Activated T-helper 1 cell treated with anti-CD3 and anti-CD28 coated beads, Interleukin-12 subunit alpha, Interleukin-12 subunit beta, Interleukin-2, Interleukin-4 antibody, amounts not matched to agents 30 ng/mL and 10 ng/mL and 1 ng/mL, durations not matched to agents 14 hours and 24 hours and 36 hours (primary cell): ENCODE measurements around the gene SERPINE2. TPM values are rescaled to one million over a fixed set of nuclear protein-coding genes. Genes with fewer than 3 reads are reported as not detected.
A peak's percentile ranks its signal among the peaks of the same experiment; 100 is the strongest.

Experiments used
- DNase-seq: peaks from one replicate; pipeline ENCODE4 v3.0.0; 2021; ENCODE audit warnings: low spot score
- H3K27ac Mint-ChIP-seq: one replicate; pipeline ENCODE4 v1.8.0; 2021; ENCODE audit warnings: mild to moderate bottlenecking, mixed read lengths
- H3K27me3 Mint-ChIP-seq: one replicate; pipeline ENCODE4 v1.8.0; 2022; ENCODE audit warnings: mild to moderate bottlenecking, moderate library complexity, mixed read lengths; ENCODE audit not compliant: insufficient read depth
- H3K36me3 Mint-ChIP-seq: one replicate; pipeline ENCODE4 v1.8.0; 2021; ENCODE audit warnings: low read depth, mixed read lengths
- H3K4me1 Mint-ChIP-seq: one replicate; pipeline ENCODE4 v1.8.0; 2021; ENCODE audit warnings: low read depth, mixed read lengths
- H3K4me3 Mint-ChIP-seq: one replicate; pipeline ENCODE4 v1.8.0; 2021; ENCODE audit warnings: mild to moderate bottlenecking, moderate library complexity, mixed read lengths
- H3K9me3 Mint-ChIP-seq: one replicate; pipeline ENCODE4 v1.8.0; 2021; ENCODE audit warnings: mixed read lengths
- intact Hi-C: fragments of 100-400 bp; cut with micrococcal nuclease; formaldehyde crosslinking; loops from one replicate; pipeline ENCODE4 v1.15.1; 2024
- total RNA-seq: library from RNA; stranded (reverse); gene quantifications from 2 replicates; pipeline ENCODE4 v1.2.3, GENCODE V29; 2022

Gene SERPINE2
- total RNA-seq, 1 donor from 2014 or later, result 28.8 TPM

DNA sequence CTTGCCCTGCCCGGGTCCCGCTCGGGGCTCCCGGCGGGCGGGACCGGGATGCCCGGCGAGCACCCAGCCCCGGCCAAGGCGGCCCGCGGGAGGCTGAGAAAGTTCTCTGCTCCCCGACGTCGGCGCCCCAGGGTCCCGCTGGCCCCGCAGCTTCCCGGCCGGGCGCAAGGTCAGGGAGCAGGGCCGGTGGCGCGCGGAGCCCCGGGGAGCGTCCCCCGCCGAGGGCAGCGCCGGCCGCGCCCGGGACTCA lies 331 bp downstream of the SERPINE2 start:
- intact Hi-C loops, result loop anchor here (1.0 to 5.0 kb wide), 7 partner anchors 12 to 547 kb away; partner anchors contain the start of genes AP1S3, CUL3 and MRPL44
- Mint-ChIP-seq H3K4me1 (peaks cover 31% of the 10 kb centered on the region), H3K36me3 (peaks cover 8% of the 10 kb centered on the region), H3K27me3 (peaks cover 34% of the 10 kb centered on the region), H3K27ac (no peak overlapping the region), H3K4me3 (no peak overlapping the region), H3K9me3 (no peaks in the 10 kb centered on the region)
- no peak for DNase-seq

DNA sequence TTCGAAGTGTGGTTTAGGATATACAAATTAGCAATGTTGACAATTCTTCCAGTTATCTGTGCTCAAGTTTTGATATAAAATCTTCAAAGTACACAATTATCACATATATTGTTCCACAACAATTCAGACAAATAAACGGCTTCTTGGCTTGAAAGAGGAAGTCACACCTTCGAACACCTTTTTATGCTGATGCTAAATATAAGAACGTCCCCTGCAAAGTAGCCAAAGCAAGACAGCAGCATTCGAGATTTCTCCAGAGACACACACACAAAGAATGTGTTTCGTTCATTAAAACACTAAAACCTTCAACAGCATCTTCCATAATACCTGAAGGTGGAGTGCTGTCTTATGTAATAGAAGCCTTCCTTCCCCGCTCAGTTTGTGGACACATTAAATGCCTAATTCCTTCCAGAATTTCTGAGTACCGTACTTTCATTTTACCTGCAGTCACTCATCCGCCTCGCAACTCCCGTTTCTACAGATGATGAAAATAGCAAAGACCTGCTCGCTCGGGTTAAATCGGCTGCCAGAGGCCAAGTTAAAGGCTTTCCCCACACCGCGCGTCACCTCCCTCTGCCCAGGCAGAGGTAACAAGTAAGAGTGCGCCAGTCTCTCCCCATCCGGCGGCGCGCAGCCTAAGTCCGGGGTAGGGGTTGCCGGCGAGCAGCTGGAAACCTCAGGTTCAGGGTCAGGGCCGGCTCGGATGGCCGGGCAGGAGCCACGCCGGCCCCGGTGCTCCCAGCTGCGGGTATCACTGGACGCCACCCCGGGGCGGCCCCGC lies 847 bp downstream of the SERPINE2 start:
- intact Hi-C loops, result loop anchor here (1.0 to 5.0 kb wide), 4 partner anchors 12 to 244 kb away; partner anchors contain the start of gene MRPL44
- H3K4me1 Mint-ChIP-seq, result peaks cover 36% of the 10 kb centered on the region
- peaks cover 8% of the 10 kb centered on the region for H3K36me3 Mint-ChIP-seq
- peak; percentile 45 for DNase-seq
- H3K27ac Mint-ChIP-seq, result peak overlapping the region; percentile 82
- no peaks in the 10 kb centered on the region for H3K9me3 Mint-ChIP-seq
- peaks cover 29% of the 10 kb centered on the region for H3K27me3 Mint-ChIP-seq
- H3K4me3 Mint-ChIP-seq, result peak overlapping the region; percentile 97

DNA sequence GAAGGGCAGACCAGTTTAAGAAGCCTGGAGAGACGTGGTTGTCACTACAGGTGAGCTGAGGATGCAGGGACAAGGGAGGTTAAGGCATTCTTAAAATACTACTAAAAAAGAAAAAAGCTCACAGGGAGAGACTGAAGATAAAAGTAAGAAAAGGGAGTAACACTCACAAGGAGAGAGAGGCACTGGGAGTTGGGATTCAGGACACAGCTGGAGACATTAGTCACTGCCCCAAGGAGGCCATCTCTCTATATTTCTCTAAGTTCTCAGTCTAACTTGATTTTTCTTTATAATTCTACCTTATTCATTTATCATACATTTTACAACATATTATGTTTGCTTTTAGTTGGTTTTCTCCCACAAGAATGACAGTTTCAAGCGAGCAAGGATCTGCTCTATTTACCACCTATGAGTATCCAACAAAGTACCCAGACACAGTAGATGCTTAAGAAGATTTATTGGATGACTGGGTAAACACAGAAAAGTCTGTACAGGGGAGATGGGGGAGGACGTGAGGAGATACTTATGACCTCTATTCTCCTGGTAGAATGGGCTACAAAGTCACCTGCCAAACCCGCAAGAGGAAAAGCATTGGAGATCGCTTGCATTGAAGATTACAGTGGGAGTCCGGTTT lies 2.2 kb downstream of the SERPINE2 start:
- Mint-ChIP-seq H3K36me3 (peaks cover 10% of the 10 kb centered on the region), H3K4me3 (peak overlapping the region; percentile 97), H3K27ac (no peak overlapping the region), H3K9me3 (peaks cover 2% of the 10 kb centered on the region), H3K27me3 (peaks cover 15% of the 10 kb centered on the region), H3K4me1 (peaks cover 50% of the 10 kb centered on the region)
- intact Hi-C loops, result loop anchor here (5.0 kb wide), 1 partner anchor 245 kb away; no protein-coding TSS in a partner anchor
- no peak for DNase-seq

DNA sequence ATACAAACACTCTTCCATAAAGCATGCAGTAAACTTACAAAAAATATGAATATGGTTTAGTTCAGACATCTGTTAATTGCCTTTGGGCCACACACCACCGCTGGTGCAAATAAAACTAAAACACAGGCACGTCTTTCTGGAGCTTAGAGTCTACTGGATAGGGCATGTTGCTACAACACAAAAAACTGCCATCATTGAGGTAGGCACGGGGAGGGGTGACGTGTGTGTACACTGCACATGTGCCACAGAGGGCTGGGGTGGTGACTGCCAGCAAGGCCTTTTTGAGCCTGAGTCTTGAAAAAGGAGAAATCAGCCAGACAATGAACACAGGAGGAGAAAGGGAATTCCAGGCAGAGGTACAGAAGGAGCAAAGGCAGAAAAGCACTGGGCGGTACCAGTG lies 5.1 kb downstream of the SERPINE2 start:
- no peaks in the 10 kb centered on the region for H3K27me3 Mint-ChIP-seq
- intact Hi-C loops, result no loop called here
- H3K27ac Mint-ChIP-seq, result no peak overlapping the region
- no peak overlapping the region for H3K4me3 Mint-ChIP-seq
- peaks cover 67% of the 10 kb centered on the region for H3K4me1 Mint-ChIP-seq
- peaks cover 14% of the 10 kb centered on the region for H3K36me3 Mint-ChIP-seq
- no peak for DNase-seq
- H3K9me3 Mint-ChIP-seq, result peaks cover 4% of the 10 kb centered on the region

DNA sequence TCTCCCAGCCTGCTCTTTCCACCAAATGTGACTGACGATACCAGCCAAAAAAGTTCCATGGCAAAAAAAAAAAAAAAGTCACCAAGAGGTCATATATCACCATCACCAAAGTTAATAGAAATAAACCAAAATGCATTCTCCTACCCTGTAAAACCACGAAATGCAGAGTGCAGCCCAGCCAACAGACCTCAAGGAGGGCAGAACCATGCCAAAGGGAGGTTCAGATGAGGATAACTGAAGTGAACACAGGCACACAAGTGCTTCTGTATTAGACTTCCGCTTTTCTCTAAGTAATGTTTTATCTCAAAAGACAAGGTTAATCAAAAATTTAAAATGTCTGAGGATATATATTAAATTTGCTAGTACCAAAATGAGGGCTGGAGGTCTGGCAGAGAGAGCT lies 5.5 kb downstream of the SERPINE2 start:
- no peak overlapping the region for H3K4me3 Mint-ChIP-seq
- H3K36me3 Mint-ChIP-seq, result peaks cover 14% of the 10 kb centered on the region
- H3K27me3 Mint-ChIP-seq, result no peaks in the 10 kb centered on the region
- peaks cover 4% of the 10 kb centered on the region for H3K9me3 Mint-ChIP-seq
- no peak overlapping the region for H3K27ac Mint-ChIP-seq
- no peak for DNase-seq
- intact Hi-C loops, result no loop called here
- peaks cover 71% of the 10 kb centered on the region for H3K4me1 Mint-ChIP-seq

DNA sequence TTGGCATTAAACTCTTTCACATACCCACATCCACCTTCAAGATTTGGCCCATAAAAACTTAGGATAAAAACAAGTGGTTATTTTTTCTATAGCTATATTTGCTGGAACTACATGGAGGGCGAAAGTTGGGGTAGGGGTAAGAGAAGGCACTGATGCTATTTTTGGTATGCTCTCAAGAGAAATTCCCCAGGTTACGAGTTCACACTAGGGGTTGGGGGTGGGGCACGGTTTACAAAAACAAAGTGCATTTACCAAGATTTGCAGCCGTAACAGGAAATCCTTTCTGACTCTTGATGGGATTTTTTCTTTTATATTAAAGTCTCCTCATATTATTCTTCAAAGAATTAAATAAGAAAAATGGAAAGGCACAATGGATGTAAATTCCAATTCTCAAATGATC lies 6.8 kb downstream of the SERPINE2 start:
- no peak overlapping the region for H3K27ac Mint-ChIP-seq
- H3K36me3 Mint-ChIP-seq, result peaks cover 18% of the 10 kb centered on the region
- H3K4me1 Mint-ChIP-seq, result peaks cover 73% of the 10 kb centered on the region
- intact Hi-C loops, result no loop called here
- H3K27me3 Mint-ChIP-seq, result no peaks in the 10 kb centered on the region
- H3K9me3 Mint-ChIP-seq, result peaks cover 9% of the 10 kb centered on the region
- peak overlapping the region; percentile 64 for H3K4me3 Mint-ChIP-seq
- peak; percentile 9 for DNase-seq

DNA sequence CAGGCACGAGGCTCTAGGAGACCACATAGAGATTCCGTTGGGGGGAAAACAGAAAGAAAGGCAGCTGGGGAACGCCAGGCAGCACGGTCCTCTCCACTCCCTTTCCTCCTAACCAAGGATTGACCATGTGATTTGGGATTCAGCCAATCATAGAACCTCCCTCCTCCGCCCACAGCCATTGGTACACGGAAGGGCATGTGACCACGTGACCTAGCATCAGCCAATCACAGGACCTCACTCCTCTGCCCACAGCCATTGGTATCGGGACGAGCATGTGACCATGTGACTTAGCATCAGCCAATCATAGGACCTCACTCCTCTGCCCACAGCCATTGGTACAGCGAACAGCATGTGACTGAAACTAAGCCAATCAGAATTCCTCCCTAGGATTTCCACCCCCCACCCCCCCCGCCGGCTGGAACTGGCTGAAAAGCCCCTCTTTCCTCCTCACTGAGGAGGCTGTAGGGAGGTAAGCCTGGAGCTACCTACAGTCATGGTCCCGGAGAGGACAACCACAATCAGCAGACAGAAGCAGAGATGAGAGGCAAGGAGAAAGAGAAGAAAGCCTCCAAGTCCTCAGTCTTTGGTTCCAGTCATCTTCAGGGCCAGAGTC lies 7.6 kb downstream of the SERPINE2 start:
- H3K9me3 Mint-ChIP-seq, result peaks cover 12% of the 10 kb centered on the region
- DNase-seq, result no peak
- peaks cover 73% of the 10 kb centered on the region for H3K4me1 Mint-ChIP-seq
- H3K27me3 Mint-ChIP-seq, result no peaks in the 10 kb centered on the region
- no peak overlapping the region for H3K4me3 Mint-ChIP-seq
- intact Hi-C loops, result no loop called here
- no peak overlapping the region for H3K27ac Mint-ChIP-seq
- H3K36me3 Mint-ChIP-seq, result peaks cover 19% of the 10 kb centered on the region

DNA sequence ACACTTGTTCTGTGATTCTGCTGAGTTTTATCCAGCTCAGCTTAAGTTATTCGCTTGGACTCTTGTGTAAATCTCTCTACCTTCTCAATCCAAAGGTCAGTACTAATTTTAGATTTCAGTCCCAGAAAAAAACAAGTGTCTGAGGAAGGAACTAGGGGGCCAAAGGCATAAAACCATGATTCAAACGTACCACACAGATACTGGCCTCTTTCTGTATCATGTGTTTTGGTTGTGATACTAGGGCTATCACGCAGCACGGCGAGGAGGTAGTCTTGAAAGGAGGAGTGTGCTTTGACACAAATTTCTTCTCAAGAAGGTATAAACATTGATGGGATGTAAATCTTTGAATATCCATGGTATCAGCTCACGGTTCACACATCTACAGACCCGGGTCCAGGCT lies 8.3 kb downstream of the SERPINE2 start:
- DNase-seq, result no peak
- intact Hi-C loops, result no loop called here
- peaks cover 73% of the 10 kb centered on the region for H3K4me1 Mint-ChIP-seq
- no peak overlapping the region for H3K4me3 Mint-ChIP-seq
- H3K9me3 Mint-ChIP-seq, result peaks cover 18% of the 10 kb centered on the region
- H3K27ac Mint-ChIP-seq, result no peak overlapping the region
- no peaks in the 10 kb centered on the region for H3K27me3 Mint-ChIP-seq
- peaks cover 24% of the 10 kb centered on the region for H3K36me3 Mint-ChIP-seq

DNA sequence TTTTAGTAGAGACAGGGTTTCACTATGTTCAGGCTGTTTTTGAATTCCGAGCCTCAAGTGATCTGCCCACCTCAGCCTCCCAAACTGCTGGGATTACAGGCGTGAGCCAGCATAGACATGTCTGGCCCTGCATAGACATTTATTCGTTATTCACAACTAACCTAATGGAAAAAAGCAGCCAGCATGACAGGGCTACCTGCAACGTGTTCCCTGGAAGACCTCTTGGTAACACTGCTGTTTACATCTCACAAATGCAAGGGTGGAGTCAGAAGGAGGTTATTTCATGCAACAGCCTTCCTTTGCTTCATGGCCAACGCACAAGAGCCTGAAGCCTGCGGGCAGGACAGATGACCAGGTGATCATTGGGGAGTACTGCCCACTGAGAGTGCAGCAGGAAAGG lies 9.2 kb downstream of the SERPINE2 start:
- H3K27ac Mint-ChIP-seq, result no peak overlapping the region
- H3K4me3 Mint-ChIP-seq, result no peak overlapping the region
- DNase-seq, result no peak
- H3K4me1 Mint-ChIP-seq, result peaks cover 81% of the 10 kb centered on the region
- no peaks in the 10 kb centered on the region for H3K27me3 Mint-ChIP-seq
- H3K9me3 Mint-ChIP-seq, result peaks cover 25% of the 10 kb centered on the region
- peaks cover 31% of the 10 kb centered on the region for H3K36me3 Mint-ChIP-seq
- intact Hi-C loops, result loop anchor here (5.0 to 10.0 kb wide), 3 partner anchors 912 to 1605 kb away; partner anchors contain the start of genes DOCK10 and SGPP2

DNA sequence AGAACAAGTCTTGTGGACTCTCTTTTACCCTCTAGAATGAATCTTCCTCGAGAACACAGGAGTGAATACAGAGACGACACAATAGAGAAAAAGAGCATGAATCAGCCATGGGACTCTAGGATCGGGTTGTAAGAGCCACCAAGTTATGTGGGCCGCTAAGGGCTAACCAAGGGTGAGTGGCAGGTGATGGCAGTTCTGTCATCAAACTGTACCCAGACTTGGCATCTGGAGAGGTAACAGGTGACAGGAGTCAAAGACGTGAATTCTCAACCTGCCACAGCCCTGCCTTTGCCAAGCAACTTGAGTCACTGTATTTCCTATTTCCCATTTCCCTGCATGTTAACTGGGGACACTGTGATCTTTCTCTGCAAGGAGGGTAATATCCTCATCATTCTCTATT lies 11.2 kb downstream of the SERPINE2 start:
- Mint-ChIP-seq H3K36me3 (peaks cover 26% of the 10 kb centered on the region), H3K4me1 (peaks cover 85% of the 10 kb centered on the region), H3K4me3 (no peak overlapping the region), H3K9me3 (peaks cover 25% of the 10 kb centered on the region), H3K27me3 (no peaks in the 10 kb centered on the region), H3K27ac (peak overlapping the region; percentile 87)
- no peak for DNase-seq
- intact Hi-C loops, result loop anchor here (2.0 to 10.0 kb wide), 5 partner anchors 17 to 1603 kb away; partner anchors contain the start of genes DOCK10 and SGPP2

DNA sequence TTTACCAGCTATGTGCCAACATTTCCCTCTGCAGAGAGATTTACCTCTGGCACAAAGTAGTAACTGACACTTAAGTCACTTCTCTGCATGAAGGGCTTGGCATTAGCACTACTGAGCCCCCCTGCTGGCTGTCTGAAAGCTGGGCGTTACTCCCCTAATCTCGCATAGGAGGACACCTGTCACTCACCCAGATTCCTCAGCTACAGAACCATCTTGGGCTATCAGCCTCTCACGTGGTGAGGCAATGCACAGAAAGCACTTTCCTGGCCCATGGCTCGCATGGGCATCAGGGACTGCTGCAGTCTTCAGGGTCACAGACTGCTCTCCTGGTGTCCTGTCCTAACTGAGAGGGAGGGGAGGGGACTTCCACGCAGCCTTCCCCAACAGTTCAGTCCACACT lies 12.0 kb downstream of the SERPINE2 start:
- Mint-ChIP-seq H3K4me3 (no peak overlapping the region), H3K27ac (peak overlapping the region; percentile 87), H3K36me3 (peaks cover 26% of the 10 kb centered on the region), H3K9me3 (peaks cover 25% of the 10 kb centered on the region), H3K27me3 (no peaks in the 10 kb centered on the region), H3K4me1 (peaks cover 83% of the 10 kb centered on the region)
- DNase-seq, result no peak
- intact Hi-C loops, result loop anchor here (2.0 to 10.0 kb wide), 5 partner anchors 16 to 1602 kb away; partner anchors contain the start of genes DOCK10 and SGPP2

DNA sequence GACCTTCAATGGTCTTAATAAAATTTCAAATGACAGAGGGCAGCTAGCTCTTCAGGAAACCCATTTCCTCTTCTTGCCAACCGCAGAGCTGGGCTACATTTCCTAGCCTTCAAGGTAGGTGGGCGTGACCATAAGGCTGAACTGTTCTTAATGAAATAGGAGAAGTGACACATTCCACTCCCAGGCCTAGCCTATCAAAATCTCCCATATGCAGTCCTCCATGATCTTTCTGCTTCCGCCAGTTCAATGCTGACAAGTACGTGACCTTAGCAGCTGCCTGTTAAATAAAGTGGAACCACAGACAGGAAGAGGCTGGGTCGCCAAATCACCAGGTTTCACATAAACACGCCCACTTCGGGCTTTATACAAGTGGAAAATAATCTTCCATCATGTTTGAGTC lies 13.2 kb downstream of the SERPINE2 start:
- H3K27me3 Mint-ChIP-seq, result no peaks in the 10 kb centered on the region
- peak overlapping the region; percentile 87 for H3K27ac Mint-ChIP-seq
- DNase-seq, result peak; percentile 65
- intact Hi-C loops, result loop anchor here (1.0 to 10.0 kb wide), 8 partner anchors 12 to 1601 kb away; partner anchors contain the start of genes DOCK10, MRPL44 and SGPP2
- H3K4me1 Mint-ChIP-seq, result peaks cover 77% of the 10 kb centered on the region
- peak overlapping the region; percentile 51 for H3K4me3 Mint-ChIP-seq
- H3K36me3 Mint-ChIP-seq, result peaks cover 28% of the 10 kb centered on the region
- peaks cover 23% of the 10 kb centered on the region for H3K9me3 Mint-ChIP-seq

DNA sequence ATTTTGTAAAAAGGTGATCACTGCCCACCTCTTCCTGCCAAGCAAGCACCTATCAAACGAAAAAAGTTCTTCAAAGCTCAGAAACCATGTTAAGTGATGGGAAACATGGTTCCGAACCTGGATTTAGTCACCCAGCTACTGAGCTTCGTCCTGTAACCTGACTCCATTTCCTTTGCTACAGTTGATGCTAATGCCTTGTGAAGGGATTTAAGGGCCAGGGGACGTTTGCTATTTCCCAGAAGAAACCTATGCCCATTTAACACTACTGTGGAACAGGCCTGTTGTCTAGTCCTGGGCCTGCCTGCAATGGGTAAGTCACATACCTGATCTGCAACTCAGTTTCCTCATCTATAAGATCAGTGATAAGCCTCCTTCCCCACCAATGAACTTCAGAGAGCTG lies 14.8 kb downstream of the SERPINE2 start:
- DNase-seq, result no peak
- Mint-ChIP-seq H3K4me3 (no peak overlapping the region), H3K4me1 (peaks cover 67% of the 10 kb centered on the region), H3K27ac (peak overlapping the region; percentile 11), H3K9me3 (peaks cover 23% of the 10 kb centered on the region), H3K36me3 (peaks cover 25% of the 10 kb centered on the region), H3K27me3 (no peaks in the 10 kb centered on the region)
- intact Hi-C loops, result loop anchor here (10.0 kb wide), 2 partner anchors 1021 to 1599 kb away; partner anchors contain the start of genes DOCK10 and SGPP2
